Chondrocyte (in vitro differentiated cells): ENCODE results near the gene HSF5. TPM values are rescaled to one million over a fixed set of nuclear protein-coding genes. Genes with fewer than 3 reads are reported as not detected.
"Not testable (repeated sequence)": the region's sequence is repeated elsewhere in the genome, so short reads cannot be mapped to it uniquely, and the experiment has no call there.

Experiments
- DNase-seq: peaks from one replicate; pipeline ENCODE4 v3.0.0; 2021; ENCODE audit warnings: mixed read lengths, low spot score
- H3K27ac Mint-ChIP-seq: one replicate; pipeline ENCODE4 v1.8.0; 2021; ENCODE audit warnings: mild to moderate bottlenecking, moderate library complexity, mixed read lengths; ENCODE audit not compliant: unreplicated experiment
- H3K27me3 Mint-ChIP-seq: 2 replicates; pipeline ENCODE4 v1.8.0; 2021; ENCODE audit warnings: low read depth, mixed read lengths
- H3K36me3 Mint-ChIP-seq: 2 replicates; pipeline ENCODE4 v1.8.0; 2021; ENCODE audit warnings: low read depth, mixed read lengths
- H3K4me1 Mint-ChIP-seq: 2 replicates; pipeline ENCODE4 v1.8.0; 2021; ENCODE audit warnings: low read depth, mild to moderate bottlenecking, mixed read lengths
- H3K4me3 Mint-ChIP-seq: one replicate; pipeline ENCODE4 v1.8.0; 2021; ENCODE audit warnings: mild to moderate bottlenecking, moderate library complexity, mixed read lengths; ENCODE audit not compliant: unreplicated experiment
- H3K9me3 Mint-ChIP-seq: 2 replicates; pipeline ENCODE4 v1.8.0; 2021; ENCODE audit warnings: low read depth, mixed read lengths
- total RNA-seq: library from RNA; stranded (reverse); gene quantifications from 3 replicates; pipeline ENCODE4 v1.2.1, GENCODE V29; 2021
- TF ChIP-seq, protein P1 (sequence below): fragments of 200-600 bp; sonication (generic); IDR thresholded peaks from 2 replicates; pipeline ENCODE4 v1.5.0; 2021; ENCODE audit warnings: antibody characterized with exemption, mild to moderate bottlenecking, moderate library complexity

HSF5 gene
- total RNA-seq, 1 donor from 2014 or later: not detected

GRCh38 chr17:58400826-58401225 lies 87.4 kb downstream of the HSF5 start:
- peaks cover 15% of the 10 kb centered on the region for H3K27me3 Mint-ChIP-seq
- H3K4me3 Mint-ChIP-seq: no peak overlapping the region
- TF ChIP-seq, protein P1, sequence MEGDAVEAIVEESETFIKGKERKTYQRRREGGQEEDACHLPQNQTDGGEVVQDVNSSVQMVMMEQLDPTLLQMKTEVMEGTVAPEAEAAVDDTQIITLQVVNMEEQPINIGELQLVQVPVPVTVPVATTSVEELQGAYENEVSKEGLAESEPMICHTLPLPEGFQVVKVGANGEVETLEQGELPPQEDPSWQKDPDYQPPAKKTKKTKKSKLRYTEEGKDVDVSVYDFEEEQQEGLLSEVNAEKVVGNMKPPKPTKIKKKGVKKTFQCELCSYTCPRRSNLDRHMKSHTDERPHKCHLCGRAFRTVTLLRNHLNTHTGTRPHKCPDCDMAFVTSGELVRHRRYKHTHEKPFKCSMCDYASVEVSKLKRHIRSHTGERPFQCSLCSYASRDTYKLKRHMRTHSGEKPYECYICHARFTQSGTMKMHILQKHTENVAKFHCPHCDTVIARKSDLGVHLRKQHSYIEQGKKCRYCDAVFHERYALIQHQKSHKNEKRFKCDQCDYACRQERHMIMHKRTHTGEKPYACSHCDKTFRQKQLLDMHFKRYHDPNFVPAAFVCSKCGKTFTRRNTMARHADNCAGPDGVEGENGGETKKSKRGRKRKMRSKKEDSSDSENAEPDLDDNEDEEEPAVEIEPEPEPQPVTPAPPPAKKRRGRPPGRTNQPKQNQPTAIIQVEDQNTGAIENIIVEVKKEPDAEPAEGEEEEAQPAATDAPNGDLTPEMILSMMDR: no peak
- H3K9me3 Mint-ChIP-seq: no peaks in the 10 kb centered on the region
- no peak overlapping the region for H3K27ac Mint-ChIP-seq
- H3K4me1 Mint-ChIP-seq: peaks cover 12% of the 10 kb centered on the region
- no peak for DNase-seq
- H3K36me3 Mint-ChIP-seq: no peaks in the 10 kb centered on the region

DNA sequence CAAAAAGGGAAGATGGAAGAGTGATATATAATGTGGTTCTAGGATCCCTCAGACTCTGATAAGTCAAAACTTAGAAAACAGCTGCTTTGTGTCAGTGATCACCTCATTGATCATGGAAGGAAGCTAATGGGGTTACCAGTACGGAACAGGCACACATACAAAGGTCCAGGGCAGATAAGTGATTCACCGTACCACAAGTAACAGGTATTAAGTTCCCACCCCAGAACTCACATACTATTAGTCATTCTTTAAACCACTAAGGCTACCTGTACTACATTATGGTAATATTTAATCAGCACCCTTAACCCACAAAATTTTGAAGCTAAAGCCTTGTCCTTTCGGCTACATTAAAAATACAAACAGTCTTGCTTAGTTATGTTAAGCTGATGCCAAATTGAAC lies 88.2 kb downstream of the HSF5 start:
- Mint-ChIP-seq H3K4me3 (no peak overlapping the region), H3K9me3 (no peaks in the 10 kb centered on the region), H3K27me3 (peaks cover 17% of the 10 kb centered on the region), H3K36me3 (no peaks in the 10 kb centered on the region), H3K4me1 (peaks cover 12% of the 10 kb centered on the region), H3K27ac (no peak overlapping the region)
- TF ChIP-seq, protein P1: no peak
- DNase-seq: no peak

DNA sequence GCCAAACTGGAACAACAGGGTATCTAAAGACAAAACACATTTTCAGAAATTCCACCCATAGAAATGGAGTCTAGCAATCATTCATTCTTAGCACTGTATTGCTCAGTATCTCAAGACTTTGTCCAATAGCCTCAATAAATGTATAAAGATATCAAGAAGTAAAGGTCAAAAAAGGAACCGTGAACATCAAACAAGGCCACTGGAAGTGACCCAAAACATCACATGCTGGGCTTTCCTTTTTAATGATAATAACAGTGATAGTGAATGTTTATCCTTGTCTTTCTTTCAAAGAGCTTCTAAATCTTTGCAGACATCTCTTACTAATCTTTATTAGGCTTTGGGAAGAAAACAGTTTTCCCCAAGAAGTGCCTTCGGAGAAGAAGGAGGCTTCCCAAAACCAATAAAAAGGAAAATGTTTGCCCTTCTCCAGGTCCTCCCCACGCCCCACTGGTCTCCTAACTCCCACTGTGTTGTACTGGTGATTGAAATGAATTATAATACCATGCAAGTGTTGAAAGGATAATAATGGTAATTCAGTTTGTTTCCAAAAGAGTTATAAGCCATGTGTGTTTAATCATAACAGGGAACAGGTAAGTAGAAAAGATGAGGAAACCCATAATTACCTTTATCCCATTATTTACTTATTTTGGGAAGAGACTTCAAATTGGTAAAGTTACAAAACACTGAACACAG lies 89.5 kb downstream of the HSF5 start:
- TF ChIP-seq, protein P1: no peak

DNA sequence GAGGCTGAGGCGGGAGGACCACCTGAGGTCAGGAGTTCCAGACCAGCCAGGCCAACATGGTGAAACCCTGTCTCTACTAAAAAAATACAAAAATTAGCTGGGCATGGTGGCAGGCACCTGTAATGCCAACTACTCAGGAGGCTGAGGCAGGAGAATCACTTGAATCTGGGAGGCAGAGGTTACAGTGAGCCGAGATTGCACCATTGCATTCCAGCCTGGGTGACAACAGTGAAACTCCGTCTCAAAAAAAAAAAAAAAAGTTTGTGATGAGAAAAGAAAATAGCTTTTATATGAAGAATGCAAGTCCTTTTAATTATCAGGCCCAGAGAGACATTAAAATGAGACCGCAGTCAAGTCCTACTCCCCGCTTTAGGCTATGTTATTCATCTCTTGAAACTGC lies 90.8 kb downstream of the HSF5 start:
- H3K27me3 Mint-ChIP-seq: peaks cover 24% of the 10 kb centered on the region
- not testable (repeated sequence) for H3K9me3 Mint-ChIP-seq, DNase-seq, H3K4me3 Mint-ChIP-seq, H3K36me3 Mint-ChIP-seq, H3K4me1 Mint-ChIP-seq, H3K27ac Mint-ChIP-seq

More for the DNA sequence above, 89.5 kb downstream of the HSF5 start:
- H3K9me3 Mint-ChIP-seq: no peaks in the 10 kb centered on the region
- DNase-seq: no peak
- H3K27me3 Mint-ChIP-seq: peaks cover 24% of the 10 kb centered on the region
- no peaks in the 10 kb centered on the region for H3K36me3 Mint-ChIP-seq
- H3K4me3 Mint-ChIP-seq: no peak overlapping the region
- H3K4me1 Mint-ChIP-seq: peaks cover 12% of the 10 kb centered on the region
- no peak overlapping the region for H3K27ac Mint-ChIP-seq

GRCh38 chr17:58396173-58396572 lies 92.0 kb downstream of the HSF5 start:
- no peak for DNase-seq
- Mint-ChIP-seq H3K4me3 (no peak overlapping the region), H3K4me1 (no peaks in the 10 kb centered on the region), H3K9me3 (no peaks in the 10 kb centered on the region), H3K27me3 (peaks cover 31% of the 10 kb centered on the region), H3K27ac (no peak overlapping the region), H3K36me3 (no peaks in the 10 kb centered on the region)
- TF ChIP-seq, protein P1: no peak
